Hair follicle dermal papilla cell (primary cell): ENCODE data around the gene SLC6A1. TPM values are rescaled to one million over a fixed set of nuclear protein-coding genes. Genes with fewer than 3 reads are reported as not detected.

Experiments
- total RNA-seq: library from RNA; depleted of rRNA; stranded (reverse); fragments of >200 nt; gene quantifications from 2 replicates; pipeline ENCODE4 v1.2.3, GENCODE V29; 2012

Gene SLC6A1
- total RNA-seq, result not detected in 2 replicates

GRCh38 chr3:10992017-10992942 is at the start of gene SLC6A1:
Gene SLC6A1 (plus strand): TSS chr3:10992748. CDS start chr3:11017212, 24,464 bp downstream.

Other genes starting within 250 kb of the SLC6A1 start
- gene SLC6A11, start 176.5 kb upstream of the SLC6A1 start, total RNA-seq, result not detected in 2 replicates
- 4.7 and 6.8 TPM in 2 replicates for gene HRH1, start 161.7 kb downstream of the SLC6A1 start, total RNA-seq